Subcutaneous adipose tissue (tissue), 4 donors: ENCODE measurements around the gene NSFL1C. TPM values are rescaled to one million over a fixed set of nuclear protein-coding genes. Genes with fewer than 3 reads are reported as not detected.

Experiments
- total RNA-seq, 4 donors: library from RNA; depleted of rRNA; stranded (reverse); fragments of >200 nt; gene quantifications; one replicate each; pipeline ENCODE4 v1.1.0, GENCODE V29; 2016
- TF ChIP-seq, protein P1 (sequence below): fragments of 450-650 bp; IDR thresholded peaks from one replicate; pipeline ENCODE4 v1.5.1; 2016; ENCODE audit warnings: low read depth, mild to moderate bottlenecking, control low read depth, antibody characterized with exemption, moderate library complexity

NSFL1C gene
- total RNA-seq, 4 donors from 2014 or later = 43.7 to 60.5 (median 57.8) TPM

DNA sequence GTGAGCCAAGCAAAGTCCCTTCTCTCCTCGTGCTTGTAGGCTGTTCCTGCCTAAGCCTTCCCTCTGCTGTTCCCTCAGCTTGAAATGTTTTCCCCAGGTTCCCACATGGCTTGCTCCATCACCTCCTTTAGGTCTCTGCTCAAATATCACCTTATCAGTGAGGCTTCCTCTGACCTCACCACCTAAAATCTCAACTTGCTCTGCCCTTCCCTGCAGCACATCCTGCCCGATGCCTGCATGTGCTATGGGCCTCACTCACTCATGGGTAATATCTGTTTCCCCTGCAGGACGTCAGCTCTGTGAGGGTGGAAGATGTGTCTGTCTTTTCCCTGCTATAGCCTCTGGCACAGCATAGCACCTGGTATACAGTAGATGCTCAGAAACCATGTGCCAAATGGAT is 43.9 kb downstream of the NSFL1C start:
- TF ChIP-seq, protein P1, sequence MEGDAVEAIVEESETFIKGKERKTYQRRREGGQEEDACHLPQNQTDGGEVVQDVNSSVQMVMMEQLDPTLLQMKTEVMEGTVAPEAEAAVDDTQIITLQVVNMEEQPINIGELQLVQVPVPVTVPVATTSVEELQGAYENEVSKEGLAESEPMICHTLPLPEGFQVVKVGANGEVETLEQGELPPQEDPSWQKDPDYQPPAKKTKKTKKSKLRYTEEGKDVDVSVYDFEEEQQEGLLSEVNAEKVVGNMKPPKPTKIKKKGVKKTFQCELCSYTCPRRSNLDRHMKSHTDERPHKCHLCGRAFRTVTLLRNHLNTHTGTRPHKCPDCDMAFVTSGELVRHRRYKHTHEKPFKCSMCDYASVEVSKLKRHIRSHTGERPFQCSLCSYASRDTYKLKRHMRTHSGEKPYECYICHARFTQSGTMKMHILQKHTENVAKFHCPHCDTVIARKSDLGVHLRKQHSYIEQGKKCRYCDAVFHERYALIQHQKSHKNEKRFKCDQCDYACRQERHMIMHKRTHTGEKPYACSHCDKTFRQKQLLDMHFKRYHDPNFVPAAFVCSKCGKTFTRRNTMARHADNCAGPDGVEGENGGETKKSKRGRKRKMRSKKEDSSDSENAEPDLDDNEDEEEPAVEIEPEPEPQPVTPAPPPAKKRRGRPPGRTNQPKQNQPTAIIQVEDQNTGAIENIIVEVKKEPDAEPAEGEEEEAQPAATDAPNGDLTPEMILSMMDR = no peak

DNA sequence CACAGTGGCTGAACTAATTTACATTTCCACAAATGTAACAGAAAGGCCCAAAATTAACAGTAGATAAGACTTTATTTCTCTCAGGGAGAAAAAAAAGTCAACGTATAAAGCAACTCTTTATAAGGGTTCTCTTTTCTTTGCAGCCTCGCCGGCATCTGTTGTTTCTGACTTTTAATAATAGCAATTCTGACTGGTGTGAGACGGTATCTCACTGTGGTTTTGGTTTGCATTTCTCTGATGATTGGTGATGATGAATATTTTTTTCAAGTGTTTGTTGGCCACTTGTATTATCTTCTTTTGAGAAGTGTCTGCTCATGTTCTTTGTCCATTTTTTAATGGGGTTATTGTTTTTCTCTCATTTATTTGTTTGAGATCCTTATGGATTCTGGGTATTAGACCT is 46.6 kb downstream of the NSFL1C start:
- TF ChIP-seq, protein P1 = no peak

DNA sequence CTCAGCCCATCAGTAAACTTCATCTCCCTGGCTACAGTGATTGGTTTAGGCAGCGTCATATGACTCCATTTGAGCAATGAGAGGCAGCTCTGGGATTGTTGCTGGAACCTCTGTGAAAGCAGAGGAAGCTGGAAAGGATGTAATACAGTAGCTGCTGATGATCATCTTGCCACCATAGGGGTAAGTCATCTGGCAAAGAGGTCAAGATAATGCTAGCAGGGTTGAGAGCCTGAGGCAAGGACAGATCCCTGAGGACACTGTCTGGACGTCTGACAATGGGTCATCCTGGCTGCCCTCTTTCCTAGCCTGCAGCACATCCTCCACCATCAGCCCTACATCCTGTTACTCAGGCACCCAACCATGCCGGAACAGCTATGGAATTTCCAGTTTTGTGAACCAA is 48.3 kb downstream of the NSFL1C start:
- TF ChIP-seq, protein P1 = no peak

DNA sequence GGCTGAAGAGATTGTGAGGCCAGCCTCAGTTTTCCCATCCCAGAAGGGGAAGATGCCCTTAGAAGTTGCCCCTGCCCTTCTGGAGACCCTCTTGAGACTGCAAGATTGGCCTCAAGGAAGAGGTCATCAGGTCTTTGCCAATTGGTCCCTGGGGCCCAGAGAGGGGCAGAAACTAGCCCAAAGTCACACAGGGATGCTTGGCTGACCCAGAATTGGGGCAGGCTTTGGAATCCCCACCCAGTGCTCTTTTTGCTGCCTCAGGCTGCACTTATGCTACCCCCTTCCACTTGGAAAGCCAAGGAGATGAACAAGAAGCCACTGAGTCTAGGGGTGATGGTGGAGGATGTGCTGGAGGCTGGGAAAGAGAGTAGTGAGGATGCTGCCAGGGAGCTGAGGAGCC is 48.9 kb downstream of the NSFL1C start:
- TF ChIP-seq, protein P1 = no peak

DNA sequence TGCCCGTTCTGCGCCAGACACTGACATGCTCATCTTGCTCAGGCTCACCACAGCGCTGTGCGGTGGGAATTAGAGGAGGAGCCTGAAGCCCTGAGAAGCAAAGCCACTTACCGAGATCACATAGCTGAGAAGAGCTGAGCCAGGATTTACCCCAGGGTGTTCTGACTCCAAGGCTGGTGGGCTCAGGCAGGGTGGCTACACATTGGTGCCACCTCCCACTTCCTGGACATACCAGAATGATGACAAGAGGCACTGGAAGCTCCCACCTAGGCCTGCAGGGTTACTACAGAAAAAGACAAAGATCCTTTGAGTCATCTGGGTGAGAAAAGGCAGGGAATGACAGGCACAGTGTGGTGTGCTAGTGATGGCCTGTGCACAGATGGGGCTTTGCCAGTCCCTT is 49.4 kb downstream of the NSFL1C start:
- TF ChIP-seq, protein P1 = no peak

DNA sequence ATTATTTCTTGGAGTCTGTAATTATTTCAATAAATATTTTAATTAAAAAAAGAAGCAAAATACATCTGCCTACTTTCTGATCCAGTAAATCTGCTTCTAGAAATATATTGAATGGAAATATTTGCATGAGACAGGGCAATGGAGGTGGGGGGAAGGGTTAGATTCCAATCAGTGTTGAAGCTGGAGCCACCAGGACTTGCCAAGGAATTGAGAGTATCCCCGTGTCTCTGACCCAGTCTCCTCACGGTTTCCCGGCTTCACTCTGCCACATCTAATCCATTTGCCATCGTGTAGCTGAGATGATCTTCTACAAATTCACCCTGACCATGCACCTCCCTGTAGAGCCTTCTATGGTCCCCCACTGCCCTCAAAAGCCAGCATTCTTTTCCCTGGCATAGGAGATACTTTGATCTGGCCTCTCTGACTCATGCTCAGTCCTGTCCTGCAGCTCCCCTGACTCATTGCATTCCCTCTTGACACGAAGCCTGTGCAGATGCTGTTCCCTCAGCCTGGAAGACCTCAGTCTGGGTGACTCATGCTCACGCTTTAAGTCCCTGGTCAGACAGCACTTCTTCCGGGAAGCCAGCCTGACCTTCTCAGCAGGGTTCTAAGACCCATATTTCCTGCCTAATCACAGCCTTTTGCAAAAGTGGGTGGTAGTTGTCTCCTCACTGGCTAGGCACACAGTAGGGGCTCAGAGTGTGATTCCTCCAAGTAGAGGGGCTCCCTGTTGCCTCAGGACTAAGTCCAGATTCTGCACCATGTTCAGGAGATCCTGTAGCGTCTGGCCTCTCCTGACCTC is 50.8 kb downstream of the NSFL1C start:
- TF ChIP-seq, protein P1 = no peak

DNA sequence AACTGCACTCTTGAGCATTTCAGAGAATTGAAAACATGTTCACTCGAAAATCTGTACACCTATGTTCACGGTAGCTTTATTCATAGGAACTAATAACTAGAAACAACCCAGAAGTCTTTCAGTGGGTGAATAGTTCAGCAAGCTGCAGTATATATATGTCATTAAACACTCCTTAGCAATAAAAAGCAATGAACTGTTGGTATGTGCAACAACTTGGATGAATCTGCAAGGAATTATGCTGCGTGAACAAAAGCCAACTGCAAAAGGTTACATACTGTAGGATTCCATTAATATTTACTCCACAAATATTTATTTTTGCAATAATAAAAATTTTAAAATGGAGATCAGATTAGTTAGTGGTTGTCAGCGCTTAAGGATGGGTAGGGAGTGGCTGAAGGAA is 51.7 kb downstream of the NSFL1C start:
- TF ChIP-seq, protein P1 = no peak
